Anterior cingulate cortex (tissue), 58 donors: ENCODE results near the gene SERPINB10.

ENCODE experiments used
- DNase-seq, 58 donors: peaks; one replicate each; lab custom pipeline; 2025; lab: John Stamatoyannopoulos, UW

Gene SERPINB10

GRCh38 chr18:63907664-63908063 is at the start of gene SERPINB10:
Gene SERPINB10 (plus strand): TSS chr18:63907958. CDS start chr18:63915511, 7,553 bp downstream.
- DNase-seq = no peak

GRCh38 chr18:63858456-63858855 is 49.3 kb upstream of the SERPINB10 start:
- DNase-seq = no peak

GRCh38 chr18:63859781-63860475 is 47.8 kb upstream of the SERPINB10 start:
- DNase-seq = no peak

GRCh38 chr18:63860531-63860930 is 47.2 kb upstream of the SERPINB10 start:
- DNase-seq = no peak

GRCh38 chr18:63867368-63868125 is 40.2 kb upstream of the SERPINB10 start:
- no peak for DNase-seq

- no peak for DNase-seq
Measured at GRCh38 chr18:63868546-63868945, 39.2 kb upstream of the SERPINB10 start.

- no peak for DNase-seq
Measured at GRCh38 chr18:63869374-63869773, 38.4 kb upstream of the SERPINB10 start.

- no peak for DNase-seq
Measured at GRCh38 chr18:63869851-63870250, 37.9 kb upstream of the SERPINB10 start.

GRCh38 chr18:63871836-63872235 is 35.9 kb upstream of the SERPINB10 start:
- DNase-seq = no peak

GRCh38 chr18:63872586-63872985 is 35.2 kb upstream of the SERPINB10 start:
- DNase-seq = no peak

- no peak for DNase-seq
Measured at GRCh38 chr18:63878343-63878742, 29.4 kb upstream of the SERPINB10 start.

GRCh38 chr18:63878925-63879324 is 28.8 kb upstream of the SERPINB10 start:
- no peak for DNase-seq

- DNase-seq = no peak
Measured at GRCh38 chr18:63879709-63880108, 28.0 kb upstream of the SERPINB10 start.

- DNase-seq = no peak
Measured at GRCh38 chr18:63881851-63882250, 25.9 kb upstream of the SERPINB10 start.

GRCh38 chr18:63882333-63883141 is 25.2 kb upstream of the SERPINB10 start:
- no peak for DNase-seq

- DNase-seq = no peak
Measured at GRCh38 chr18:63883617-63884016, 24.1 kb upstream of the SERPINB10 start.

GRCh38 chr18:63887424-63887823 is 20.3 kb upstream of the SERPINB10 start, which contains the start of gene SERPINB2:
Gene SERPINB2 (plus strand): TSS chr18:63887705. CDS start chr18:63891445, 3,740 bp downstream.
- DNase-seq = no peak

- no peak for DNase-seq
Measured at GRCh38 chr18:63888470-63889190, 19.1 kb upstream of the SERPINB10 start.

GRCh38 chr18:63889626-63890025 is 18.1 kb upstream of the SERPINB10 start:
- no peak for DNase-seq

GRCh38 chr18:63890237-63890949 is 17.4 kb upstream of the SERPINB10 start:
- no peak for DNase-seq
